Measurements from ENCODE around the gene COMMD1.

- TF ChIP-seq POLR2A (IDR thresholded peaks at IDR 0.05; ENCODE audit: low read depth, low read length) (no peak), POLR2AphosphoS5 (IDR thresholded peaks at IDR 0.05; ENCODE audit: low read depth, low read length) (no peak)
These were observed 44.5 kb downstream of the COMMD1 start for GRCh38 chr2:61949714-61950560.

All from GM12892 (cell line).